Muscle of leg (tissue), 11 donors: ENCODE measurements around the gene KCNN1. TPM values are rescaled to one million over a fixed set of nuclear protein-coding genes. Genes with fewer than 3 reads are reported as not detected.

Experiments
- DNase-seq: peaks from one replicate; pipeline ENCODE4 v3.0.0; 2013
- H3K27ac ChIP-seq: one replicate; pipeline ENCODE4 v1.5.1; 2013; ENCODE audit warnings: mild to moderate bottlenecking, low read length, control low read depth
- H3K27me3 ChIP-seq: one replicate; pipeline ENCODE4 v1.6.1; 2013; ENCODE audit warnings: low read length; ENCODE audit not compliant: control insufficient read depth, insufficient read depth
- H3K36me3 ChIP-seq: one replicate; pipeline ENCODE4 v1.6.1; 2013; ENCODE audit warnings: low read length; ENCODE audit not compliant: control insufficient read depth, insufficient read depth
- H3K4me1 ChIP-seq: one replicate; pipeline ENCODE4 v1.6.1; 2013; ENCODE audit warnings: low read length; ENCODE audit not compliant: control insufficient read depth, insufficient read depth
- H3K4me3 ChIP-seq: one replicate; pipeline ENCODE4 v1.5.1; 2013; ENCODE audit warnings: low read length, control low read depth
- H3K9me3 ChIP-seq: replicated peaks from 2 replicates; pipeline ENCODE4 v1.6.1; 2013; ENCODE audit warnings: low read depth, low read length; ENCODE audit not compliant: control insufficient read depth
- WGBS: methylation state at CpG from one replicate; pipeline ENCODE4 v1.1.5; 2013; ENCODE audit warnings: missing lambda C conversion rate; ENCODE audit not compliant: insufficient coverage; 5-methylcytosine and 5-hydroxymethylcytosine counted together
- polyA plus RNA-seq, 8 donors: library from polyadenylated mRNA; unstranded; fragments of 120-200 nt; gene quantifications; one replicate each; pipeline versions ENCODE4 v1.2.1 to v1.2.3, GENCODE V29; 2013; ENCODE audit warnings: inconsistent platforms in 1 of 8, low replicate concordance in 1 of 8; ENCODE audit not compliant: insufficient read length in 8 of 8, insufficient read depth in 1 of 8
- total RNA-seq: library from RNA; stranded (reverse); fragments of 120-200 nt; gene quantifications from one replicate; pipeline ENCODE4 v1.2.4, GENCODE V29; 2013

The KCNN1 gene
- total and polyA plus RNA-seq, 9 donors: 0.65 to 2.5 (median 1.3) TPM

- no peaks in the 10 kb centered on the region for H3K36me3 ChIP-seq
- no peak overlapping the region for H3K27ac ChIP-seq
- no peak for DNase-seq
- H3K4me3 ChIP-seq: no peak overlapping the region
- 82% methylated on average over 14 of the region's 19 CpGs for WGBS
- H3K27me3 ChIP-seq: peaks cover 39% of the 10 kb centered on the region
- no peaks in the 10 kb centered on the region for H3K9me3 ChIP-seq
- peaks cover 18% of the 10 kb centered on the region for H3K4me1 ChIP-seq
Measured at GRCh38 chr19:17969096-17969792, 2.3 kb downstream of the KCNN1 start.

GRCh38 chr19:17972230-17972629 lies 5.3 kb downstream of the KCNN1 start:
- H3K4me3 ChIP-seq: no peak overlapping the region
- DNase-seq: no peak
- no peak overlapping the region for H3K27ac ChIP-seq
- H3K4me1 ChIP-seq: peaks cover 5% of the 10 kb centered on the region
- H3K27me3 ChIP-seq: peaks cover 14% of the 10 kb centered on the region
- no peaks in the 10 kb centered on the region for H3K9me3 ChIP-seq
- H3K36me3 ChIP-seq: no peaks in the 10 kb centered on the region
- WGBS: 78% methylated on average over 1 of the region's 1 CpG

- no peak overlapping the region for H3K4me3 ChIP-seq
- H3K9me3 ChIP-seq: no peaks in the 10 kb centered on the region
- no peak overlapping the region for H3K27ac ChIP-seq
- no peak for DNase-seq
- no peaks in the 10 kb centered on the region for H3K27me3 ChIP-seq
- 90% methylated on average over 22 of the region's 23 CpGs for WGBS
- no peaks in the 10 kb centered on the region for H3K36me3 ChIP-seq
- H3K4me1 ChIP-seq: no peaks in the 10 kb centered on the region
Measured at GRCh38 chr19:17973759-17974158, 6.9 kb downstream of the KCNN1 start.

GRCh38 chr19:17974551-17974950 lies 7.6 kb downstream of the KCNN1 start:
- no peaks in the 10 kb centered on the region for H3K36me3 ChIP-seq
- no peaks in the 10 kb centered on the region for H3K9me3 ChIP-seq
- no peaks in the 10 kb centered on the region for H3K4me1 ChIP-seq
- WGBS: 98% methylated on average over 4 of the region's 6 CpGs
- DNase-seq: no peak
- no peaks in the 10 kb centered on the region for H3K27me3 ChIP-seq
- no peak overlapping the region for H3K27ac ChIP-seq
- no peak overlapping the region for H3K4me3 ChIP-seq

GRCh38 chr19:17975032-17975431 lies 8.1 kb downstream of the KCNN1 start:
- H3K36me3 ChIP-seq: no peaks in the 10 kb centered on the region
- no peaks in the 10 kb centered on the region for H3K27me3 ChIP-seq
- no peaks in the 10 kb centered on the region for H3K9me3 ChIP-seq
- H3K4me3 ChIP-seq: no peak overlapping the region
- H3K4me1 ChIP-seq: no peaks in the 10 kb centered on the region
- DNase-seq: no peak
- WGBS: 94% methylated on average over 7 of the region's 8 CpGs
- H3K27ac ChIP-seq: no peak overlapping the region

GRCh38 chr19:17977021-17977420 lies 10.1 kb downstream of the KCNN1 start:
- WGBS: 100% methylated on average over 1 of the region's 4 CpGs
- no peak overlapping the region for H3K4me3 ChIP-seq
- no peak for DNase-seq
- H3K9me3 ChIP-seq: no peaks in the 10 kb centered on the region
- no peaks in the 10 kb centered on the region for H3K27me3 ChIP-seq
- no peaks in the 10 kb centered on the region for H3K4me1 ChIP-seq
- no peaks in the 10 kb centered on the region for H3K36me3 ChIP-seq
- H3K27ac ChIP-seq: no peak overlapping the region

GRCh38 chr19:17977488-17977887 lies 10.6 kb downstream of the KCNN1 start:
- H3K4me3 ChIP-seq: no peak overlapping the region
- no peaks in the 10 kb centered on the region for H3K4me1 ChIP-seq
- no peaks in the 10 kb centered on the region for H3K36me3 ChIP-seq
- no peaks in the 10 kb centered on the region for H3K27me3 ChIP-seq
- DNase-seq: no peak
- 49% methylated on average over 4 of the region's 7 CpGs for WGBS
- no peaks in the 10 kb centered on the region for H3K9me3 ChIP-seq
- H3K27ac ChIP-seq: no peak overlapping the region

GRCh38 chr19:17981611-17982010 lies 14.7 kb downstream of the KCNN1 start:
- no peaks in the 10 kb centered on the region for H3K9me3 ChIP-seq
- H3K36me3 ChIP-seq: no peaks in the 10 kb centered on the region
- H3K27ac ChIP-seq: no peak overlapping the region
- H3K4me1 ChIP-seq: no peaks in the 10 kb centered on the region
- no peak overlapping the region for H3K4me3 ChIP-seq
- no peak for DNase-seq
- H3K27me3 ChIP-seq: no peaks in the 10 kb centered on the region
- WGBS: 92% methylated on average over 38 of the region's 38 CpGs

GRCh38 chr19:17982430-17982829 lies 15.5 kb downstream of the KCNN1 start:
- 79% methylated on average over 22 of the region's 22 CpGs for WGBS
- no peak for DNase-seq
- no peaks in the 10 kb centered on the region for H3K9me3 ChIP-seq
- no peaks in the 10 kb centered on the region for H3K36me3 ChIP-seq
- H3K4me1 ChIP-seq: no peaks in the 10 kb centered on the region
- H3K27ac ChIP-seq: no peak overlapping the region
- H3K27me3 ChIP-seq: no peaks in the 10 kb centered on the region
- no peak overlapping the region for H3K4me3 ChIP-seq

- Histone ChIP-seq H3K4me3 (no peak overlapping the region), H3K9me3 (no peaks in the 10 kb centered on the region), H3K27ac (no peak overlapping the region), H3K27me3 (no peaks in the 10 kb centered on the region), H3K36me3 (no peaks in the 10 kb centered on the region), H3K4me1 (no peaks in the 10 kb centered on the region)
- DNase-seq: no peak
- 58% methylated on average over 6 of the region's 17 CpGs for WGBS
Measured at GRCh38 chr19:17985037-17985818, 18.3 kb downstream of the KCNN1 start.
